HT-29 (cell line): ENCODE data around the gene RIPK1. TPM values are rescaled to one million over a fixed set of nuclear protein-coding genes. Genes with fewer than 3 reads are reported as not detected.
"Not testable (repeated sequence)": the region's sequence is repeated elsewhere in the genome, so short reads cannot be mapped to it uniquely, and the experiment has no call there.

Experiments used
- DNase-seq: peaks from one replicate; pipeline ENCODE4 v3.0.0-alpha.2; 2015; ENCODE audit warnings: low spot score
- total RNA-seq: library from RNA; depleted of rRNA; stranded (reverse); fragments of >200 nt; shearing (Covaris generic); gene quantifications from 2 replicates; pipeline ENCODE4 v1.2.3, GENCODE V29; 2014

RIPK1 gene
- total RNA-seq, 1 experiment from 2014 or later, result 12.6 TPM

- DNase-seq, result no peak
Observed at GRCh38 chr6:3045369-3045768, 22.9 kb upstream of the RIPK1 start.

GRCh38 chr6:3045777-3046176 is 22.5 kb upstream of the RIPK1 start:
- no peak for DNase-seq

GRCh38 chr6:3046295-3046694 is 22.0 kb upstream of the RIPK1 start:
- DNase-seq, result no peak

- not testable (repeated sequence) for DNase-seq
Observed at GRCh38 chr6:3048009-3048408, 20.3 kb upstream of the RIPK1 start.

GRCh38 chr6:3052481-3053230 is 15.6 kb upstream of the RIPK1 start:
- no peak for DNase-seq

- no peak for DNase-seq
Observed at GRCh38 chr6:3053231-3053508, 15.1 kb upstream of the RIPK1 start.

GRCh38 chr6:3054229-3055157 is 13.8 kb upstream of the RIPK1 start:
- DNase-seq, result not testable (repeated sequence)

GRCh38 chr6:3055158-3055499 is 13.2 kb upstream of the RIPK1 start:
- DNase-seq, result not testable (repeated sequence)

- DNase-seq, result no peak
Observed at GRCh38 chr6:3057063-3057770, 11.1 kb upstream of the RIPK1 start.

- DNase-seq, result no peak
Observed at GRCh38 chr6:3058957-3059356, 9.3 kb upstream of the RIPK1 start.

GRCh38 chr6:3060092-3060491 is 8.2 kb upstream of the RIPK1 start:
- not testable (repeated sequence) for DNase-seq

GRCh38 chr6:3061501-3061941 is 6.8 kb upstream of the RIPK1 start:
- DNase-seq, result peak; percentile 60

GRCh38 chr6:3063340-3063732 is 5.0 kb upstream of the RIPK1 start:
- not testable (repeated sequence) for DNase-seq

- peak; percentile 91 for DNase-seq
Observed at GRCh38 chr6:3063733-3064700, 4.3 kb upstream of the RIPK1 start.

- DNase-seq, result no peak
Observed at GRCh38 chr6:3071568-3071967, 3.3 kb downstream of the RIPK1 start.

- DNase-seq, result no peak
Observed at GRCh38 chr6:3072798-3073197, 4.5 kb downstream of the RIPK1 start.

- no peak for DNase-seq
Observed at GRCh38 chr6:3073382-3073781, 5.1 kb downstream of the RIPK1 start.

GRCh38 chr6:3075772-3076113 is 7.4 kb downstream of the RIPK1 start:
- no peak for DNase-seq

GRCh38 chr6:3076320-3076719 is 8.0 kb downstream of the RIPK1 start:
- no peak for DNase-seq

GRCh38 chr6:3077430-3077829 is 9.1 kb downstream of the RIPK1 start:
- DNase-seq, result no peak

- DNase-seq, result not testable (repeated sequence)
Observed at GRCh38 chr6:3078952-3079351, 10.7 kb downstream of the RIPK1 start.
